Upper lobe of left lung (tissue), 6 donors: ENCODE measurements around the gene ITPK1. TPM values are rescaled to one million over a fixed set of nuclear protein-coding genes. Genes with fewer than 3 reads are reported as not detected.

Experiments used
- ATAC-seq, 2 donors: fragments of 200-7000 bp; cut with Tn5 transposase; one replicate each; pipeline ENCODE4 v1.9.1; 2022; ENCODE audit warnings: mild to moderate bottlenecking in 2 of 2, moderate library complexity in 2 of 2; ENCODE audit not compliant: low FRiP score in 2 of 2
- DNase-seq, 2 donors: peaks; one replicate each; pipeline ENCODE4 v3.0.0-alpha.2; 2019 to 2020
- H3K27ac ChIP-seq, 4 donors: fragments of 200-600 bp; sonication (generic); one replicate each; pipeline ENCODE4 v1.5.1; 2016 to 2019
- H3K27me3 ChIP-seq, 4 donors: fragments of 200-600 bp; sonication (generic); one replicate each; pipeline ENCODE4 v1.5.1; 2017 to 2019
- H3K36me3 ChIP-seq, 4 donors: fragments of 200-600 bp; sonication (generic); one replicate each; pipeline ENCODE4 v1.5.1; 2016 to 2019
- H3K4me1 ChIP-seq, 4 donors: fragments of 200-600 bp; sonication (generic); one replicate each; pipeline ENCODE4 v1.5.1; 2018 to 2019
- H3K4me3 ChIP-seq, 4 donors: fragments of 200-600 bp; sonication (generic); one replicate each; pipeline ENCODE4 v1.5.1; 2017 to 2019; ENCODE audit warnings: mild to moderate bottlenecking in 2 of 4, moderate library complexity in 1 of 4
- H3K9me3 ChIP-seq, 4 donors: fragments of 200-600 bp; sonication (generic); one replicate each; pipeline ENCODE4 v1.5.1; 2018 to 2019
- EP300 ChIP-seq, 4 donors: sonication (generic); formaldehyde crosslinking; IDR thresholded peaks; one replicate each; pipeline ENCODE4 v1.5.1; 2017; ENCODE audit warnings: antibody characterized with exemption in 4 of 4, control low read depth in 2 of 4
- POLR2A ChIP-seq, 4 donors: fragments of 450-650 bp; IDR thresholded peaks; one replicate each; pipeline ENCODE4 v1.5.1; 2016 to 2017; ENCODE audit warnings: antibody characterized with exemption in 4 of 4, mild to moderate bottlenecking in 2 of 4
- POLR2AphosphoS5 ChIP-seq, 2 donors: sonication (generic); formaldehyde crosslinking; IDR thresholded peaks; one replicate each; pipeline ENCODE4 v1.5.1; 2017; ENCODE audit warnings: antibody characterized with exemption in 2 of 2
- WGBS, 2 donors: methylation state at CpG; one replicate each; pipeline ENCODE4 v1.1.5; 2017 to 2018; 5-methylcytosine and 5-hydroxymethylcytosine counted together
- total RNA-seq, 6 donors: library from RNA; depleted of rRNA in 4 of 6; stranded (reverse); fragments of >200 nt in 4 of 6; gene quantifications; one replicate each; pipeline versions ENCODE4 v1.1.0 to v1.2.1, GENCODE V29; 2016 to 2021
- TF ChIP-seq, protein P1 (sequence below), 6 experiments: fragments of 450-650 bp in 4 of 6; fragments of 200-600 bp in 2 of 6; sonication (generic) in 2 of 6; IDR thresholded peaks; one replicate each; pipeline ENCODE4 v1.5.1; 2016 to 2019; ENCODE audit warnings: antibody characterized with exemption in 6 of 6
- donor health status: DM: no; HTN: no; CAD: no; lungs with moderate emphysema.
- donor health status: DM: no; HTN: yes; CAD: no; lungs with severe emphysema.

ITPK1 gene
- total RNA-seq, 6 donors from 2014 or later, result 41.9 to 128 (median 86.1) TPM

- no peak overlapping the region for H3K27ac ChIP-seq
- H3K4me1 ChIP-seq, result no peaks in the 10 kb centered on the region
- H3K36me3 ChIP-seq, result no peaks in the 10 kb centered on the region
- DNase-seq (no peak), ATAC-seq (no peak)
- H3K9me3 ChIP-seq, result no peaks in the 10 kb centered on the region
- no peaks in the 10 kb centered on the region for H3K27me3 ChIP-seq
- WGBS, 2 donors, result 40 to 50% methylated on average over 7 of the region's 7 CpGs
- TF ChIP-seq POLR2A (IDR thresholded peaks at IDR 0.05), result no peak
- no peak for TF ChIP-seq POLR2AphosphoS5 (IDR thresholded peaks at IDR 0.05)
- TF ChIP-seq EP300 (IDR thresholded peaks at IDR 0.05), result no peak
- TF ChIP-seq, protein P1, sequence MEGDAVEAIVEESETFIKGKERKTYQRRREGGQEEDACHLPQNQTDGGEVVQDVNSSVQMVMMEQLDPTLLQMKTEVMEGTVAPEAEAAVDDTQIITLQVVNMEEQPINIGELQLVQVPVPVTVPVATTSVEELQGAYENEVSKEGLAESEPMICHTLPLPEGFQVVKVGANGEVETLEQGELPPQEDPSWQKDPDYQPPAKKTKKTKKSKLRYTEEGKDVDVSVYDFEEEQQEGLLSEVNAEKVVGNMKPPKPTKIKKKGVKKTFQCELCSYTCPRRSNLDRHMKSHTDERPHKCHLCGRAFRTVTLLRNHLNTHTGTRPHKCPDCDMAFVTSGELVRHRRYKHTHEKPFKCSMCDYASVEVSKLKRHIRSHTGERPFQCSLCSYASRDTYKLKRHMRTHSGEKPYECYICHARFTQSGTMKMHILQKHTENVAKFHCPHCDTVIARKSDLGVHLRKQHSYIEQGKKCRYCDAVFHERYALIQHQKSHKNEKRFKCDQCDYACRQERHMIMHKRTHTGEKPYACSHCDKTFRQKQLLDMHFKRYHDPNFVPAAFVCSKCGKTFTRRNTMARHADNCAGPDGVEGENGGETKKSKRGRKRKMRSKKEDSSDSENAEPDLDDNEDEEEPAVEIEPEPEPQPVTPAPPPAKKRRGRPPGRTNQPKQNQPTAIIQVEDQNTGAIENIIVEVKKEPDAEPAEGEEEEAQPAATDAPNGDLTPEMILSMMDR (IDR thresholded peaks at IDR 0.05), result no peak
- H3K4me3 ChIP-seq, result no peak overlapping the region
These were observed 224.7 kb downstream of the ITPK1 start for GRCh38 chr14:92890830-92891588.

DNA sequence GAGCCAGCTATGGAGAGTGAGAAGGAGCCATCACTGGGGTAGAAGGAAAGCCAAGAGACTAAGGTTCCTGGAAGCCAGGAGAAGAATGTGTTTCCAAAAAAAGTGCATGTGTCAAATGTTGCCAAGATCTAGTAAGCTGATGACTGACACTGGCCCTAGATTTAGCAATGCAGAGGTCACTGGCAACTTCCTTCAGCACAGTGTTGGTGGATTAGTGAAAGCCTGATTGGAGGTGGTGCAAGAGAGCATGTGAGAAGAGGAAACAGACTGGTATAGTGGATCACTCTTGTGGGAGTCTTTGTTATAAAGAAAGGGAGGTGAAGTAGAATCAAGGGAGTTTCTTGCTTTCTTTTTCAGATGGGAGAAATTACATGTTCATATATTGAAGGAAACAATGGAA, 226.8 kb downstream of the ITPK1 start:
- Histone ChIP-seq H3K27me3 (no peaks in the 10 kb centered on the region), H3K9me3 (no peaks in the 10 kb centered on the region), H3K4me1 (no peaks in the 10 kb centered on the region), H3K27ac (no peak overlapping the region), H3K36me3 (no peaks in the 10 kb centered on the region), H3K4me3 (no peak overlapping the region)
- TF ChIP-seq EP300 (IDR thresholded peaks at IDR 0.05), result no peak
- TF ChIP-seq POLR2AphosphoS5 (IDR thresholded peaks at IDR 0.05), result no peak
- TF ChIP-seq, protein P1 (IDR thresholded peaks at IDR 0.05), result no peak
- no peak for TF ChIP-seq POLR2A (IDR thresholded peaks at IDR 0.05)
- DNase-seq (no peak), ATAC-seq (no peak)

GRCh38 chr14:92887157-92887556, 228.6 kb downstream of the ITPK1 start:
- 90 to 93% methylated on average over 1 of the region's 1 CpG for WGBS, 2 donors
- no peak overlapping the region for H3K4me3 ChIP-seq

More at GRCh38 chr14:92887157-92887556, 228.6 kb downstream of the ITPK1 start:
- ATAC-seq (no peak), DNase-seq (no peak)
- TF ChIP-seq, protein P1 (IDR thresholded peaks at IDR 0.05), result no peak
- TF ChIP-seq POLR2AphosphoS5 (IDR thresholded peaks at IDR 0.05) (no peak), EP300 (IDR thresholded peaks at IDR 0.05) (no peak), POLR2A (IDR thresholded peaks at IDR 0.05) (no peak)
- no peaks in the 10 kb centered on the region for H3K4me1 ChIP-seq
- H3K9me3 ChIP-seq, result no peaks in the 10 kb centered on the region
- no peaks in the 10 kb centered on the region for H3K27me3 ChIP-seq
- H3K27ac ChIP-seq, result no peak overlapping the region
- H3K36me3 ChIP-seq, result no peaks in the 10 kb centered on the region

Other genes with a start within 250 kb of the ITPK1 start
- under 1 TPM in 2 of 6 donors, not detected in 4; 0.46 to 0.81 TPM for gene CHGA, start 192.8 kb downstream of the ITPK1 start, total RNA-seq
- gene MOAP1, start 69.0 kb upstream of the ITPK1 start, total RNA-seq, result 10 to 100 TPM; 14.7 to 43.8 (median 36.4) TPM
- 10 to 100 TPM in 4 of 6 donors, 1 to 10 TPM in 2; 2.6 to 32.1 (median 18.0) TPM for gene LYSET, start 69.4 kb upstream of the ITPK1 start, total RNA-seq
- gene GON7, start 91.1 kb upstream of the ITPK1 start, total RNA-seq, result 10 to 100 TPM in 5 of 6 donors, 1 to 10 TPM in 1; 7.5 to 31.1 (median 14.7) TPM
- gene UBR7, start 91.3 kb upstream of the ITPK1 start, total RNA-seq, result 10 to 100 TPM in 5 of 6 donors, 1 to 10 TPM in 1; 9.3 to 23.3 (median 21.1) TPM
- gene BTBD7, start 217.1 kb upstream of the ITPK1 start, total RNA-seq, result 10 to 100 TPM; 15.1 to 46.1 (median 36.9) TPM
- not detected for gene COX8C, start 231.3 kb upstream of the ITPK1 start, total RNA-seq